ENCODE results near the gene RNF217. TPM values are rescaled to one million over a fixed set of nuclear protein-coding genes. Genes with fewer than 3 reads are reported as not detected.

The RNF217 gene
- total RNA-seq, 1 experiment from 2014 or later, result 12.2 TPM

GRCh38 chr6:124926435-124926834 is 35.8 kb upstream of the RNF217 start (continued):
- TF ChIP-seq MXD4 (CRISPR knock-in tag; IDR thresholded peaks at IDR 0.05; ENCODE audit: borderline replicate concordance), result no peak
- TF ChIP-seq TEAD1 (CRISPR knock-in tag; IDR thresholded peaks at IDR 0.05), result no peak
- TF ChIP-seq, protein P1, sequence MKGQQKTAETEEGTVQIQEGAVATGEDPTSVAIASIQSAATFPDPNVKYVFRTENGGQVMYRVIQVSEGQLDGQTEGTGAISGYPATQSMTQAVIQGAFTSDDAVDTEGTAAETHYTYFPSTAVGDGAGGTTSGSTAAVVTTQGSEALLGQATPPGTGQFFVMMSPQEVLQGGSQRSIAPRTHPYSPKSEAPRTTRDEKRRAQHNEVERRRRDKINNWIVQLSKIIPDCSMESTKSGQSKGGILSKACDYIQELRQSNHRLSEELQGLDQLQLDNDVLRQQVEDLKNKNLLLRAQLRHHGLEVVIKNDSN (CRISPR knock-in tag; IDR thresholded peaks at IDR 0.05), result no peak
- TF ChIP-seq NFE2L1 (CRISPR knock-in tag; IDR thresholded peaks at IDR 0.05), result no peak
- TF ChIP-seq GTF2I (CRISPR knock-in tag; conservative IDR thresholded peaks at IDR 0.05), result no peak
- TF ChIP-seq NR3C1 (CRISPR knock-in tag; conservative IDR thresholded peaks at IDR 0.05; ENCODE audit: low read depth), result no peak
- no peak for TF ChIP-seq IRF2 (CRISPR knock-in tag; IDR thresholded peaks at IDR 0.05; ENCODE audit: borderline replicate concordance, low read depth)
- TF ChIP-seq, protein P2, sequence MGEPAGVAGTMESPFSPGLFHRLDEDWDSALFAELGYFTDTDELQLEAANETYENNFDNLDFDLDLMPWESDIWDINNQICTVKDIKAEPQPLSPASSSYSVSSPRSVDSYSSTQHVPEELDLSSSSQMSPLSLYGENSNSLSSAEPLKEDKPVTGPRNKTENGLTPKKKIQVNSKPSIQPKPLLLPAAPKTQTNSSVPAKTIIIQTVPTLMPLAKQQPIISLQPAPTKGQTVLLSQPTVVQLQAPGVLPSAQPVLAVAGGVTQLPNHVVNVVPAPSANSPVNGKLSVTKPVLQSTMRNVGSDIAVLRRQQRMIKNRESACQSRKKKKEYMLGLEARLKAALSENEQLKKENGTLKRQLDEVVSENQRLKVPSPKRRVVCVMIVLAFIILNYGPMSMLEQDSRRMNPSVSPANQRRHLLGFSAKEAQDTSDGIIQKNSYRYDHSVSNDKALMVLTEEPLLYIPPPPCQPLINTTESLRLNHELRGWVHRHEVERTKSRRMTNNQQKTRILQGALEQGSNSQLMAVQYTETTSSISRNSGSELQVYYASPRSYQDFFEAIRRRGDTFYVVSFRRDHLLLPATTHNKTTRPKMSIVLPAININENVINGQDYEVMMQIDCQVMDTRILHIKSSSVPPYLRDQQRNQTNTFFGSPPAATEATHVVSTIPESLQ (CRISPR knock-in tag; IDR thresholded peaks at IDR 0.05), result no peak

DNA sequence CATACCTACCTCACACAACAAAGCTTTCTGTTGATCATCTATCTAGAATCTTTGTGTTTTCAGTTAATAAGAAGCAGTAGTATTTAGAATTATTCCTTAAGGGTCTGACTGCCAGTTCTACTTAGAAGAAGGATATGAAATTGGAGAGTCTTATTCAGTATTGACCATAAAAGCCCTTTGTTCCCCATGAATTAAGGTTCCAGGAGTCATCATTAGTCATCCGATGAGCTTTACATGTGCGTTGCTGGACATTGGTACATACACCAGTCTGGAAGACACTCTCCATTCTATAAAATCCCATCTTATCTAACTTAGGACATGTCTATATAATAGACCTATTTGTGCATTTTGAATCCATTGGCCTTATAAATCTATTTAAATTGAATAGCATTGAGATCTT is 34.4 kb upstream of the RNF217 start:
- no peaks in the 10 kb centered on the region for H3K4me1 Mint-ChIP-seq
- ChIA-PET POLR2A (no interaction called here), CTCF (no interaction called here)
- no peaks in the 10 kb centered on the region for H3K27me3 Mint-ChIP-seq (ENCODE audit: low read depth)
- no peak for ATAC-seq
- DNase-seq (ENCODE audit: low spot score), result no peak
- TF ChIP-seq MLX (CRISPR knock-in tag; IDR thresholded peaks at IDR 0.05) (no peak), PREB (CRISPR knock-in tag; IDR thresholded peaks at IDR 0.05; ENCODE audit: borderline replicate concordance) (no peak), MYBL2 (CRISPR knock-in tag; IDR thresholded peaks at IDR 0.05) (no peak), SP1 (CRISPR knock-in tag; conservative IDR thresholded peaks at IDR 0.05) (no peak), ESRRA (CRISPR knock-in tag; IDR thresholded peaks at IDR 0.05; ENCODE audit: borderline replicate concordance) (no peak), TCF7 (CRISPR knock-in tag; IDR thresholded peaks at IDR 0.05; ENCODE audit: low read depth) (no peak)
- TF ChIP-seq, protein P3, sequence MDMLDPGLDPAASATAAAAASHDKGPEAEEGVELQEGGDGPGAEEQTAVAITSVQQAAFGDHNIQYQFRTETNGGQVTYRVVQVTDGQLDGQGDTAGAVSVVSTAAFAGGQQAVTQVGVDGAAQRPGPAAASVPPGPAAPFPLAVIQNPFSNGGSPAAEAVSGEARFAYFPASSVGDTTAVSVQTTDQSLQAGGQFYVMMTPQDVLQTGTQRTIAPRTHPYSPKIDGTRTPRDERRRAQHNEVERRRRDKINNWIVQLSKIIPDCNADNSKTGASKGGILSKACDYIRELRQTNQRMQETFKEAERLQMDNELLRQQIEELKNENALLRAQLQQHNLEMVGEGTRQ (CRISPR knock-in tag; IDR thresholded peaks at IDR 0.05), result no peak
- H3K36me3 Mint-ChIP-seq, result no peaks in the 10 kb centered on the region
- no peak overlapping the region for H3K4me3 Mint-ChIP-seq
- H3K27ac Mint-ChIP-seq, result no peak overlapping the region
- H3K9me3 Mint-ChIP-seq, result peaks cover 4% of the 10 kb centered on the region

GRCh38 chr6:124928851-124929250 is 33.4 kb upstream of the RNF217 start:
- DNase-seq (ENCODE audit: low spot score) (no peak), ATAC-seq (no peak)
- Mint-ChIP-seq H3K4me3 (no peak overlapping the region), H3K36me3 (no peaks in the 10 kb centered on the region), H3K4me1 (no peaks in the 10 kb centered on the region), H3K9me3 (no peaks in the 10 kb centered on the region), H3K27me3 (ENCODE audit: low read depth) (no peaks in the 10 kb centered on the region), H3K27ac (no peak overlapping the region)
- POLR2A ChIA-PET, result no interaction called here
- no peak for TF ChIP-seq OVOL2 (CRISPR knock-in tag; IDR thresholded peaks at IDR 0.05; ENCODE audit: borderline replicate concordance)
- TF ChIP-seq, protein P4, sequence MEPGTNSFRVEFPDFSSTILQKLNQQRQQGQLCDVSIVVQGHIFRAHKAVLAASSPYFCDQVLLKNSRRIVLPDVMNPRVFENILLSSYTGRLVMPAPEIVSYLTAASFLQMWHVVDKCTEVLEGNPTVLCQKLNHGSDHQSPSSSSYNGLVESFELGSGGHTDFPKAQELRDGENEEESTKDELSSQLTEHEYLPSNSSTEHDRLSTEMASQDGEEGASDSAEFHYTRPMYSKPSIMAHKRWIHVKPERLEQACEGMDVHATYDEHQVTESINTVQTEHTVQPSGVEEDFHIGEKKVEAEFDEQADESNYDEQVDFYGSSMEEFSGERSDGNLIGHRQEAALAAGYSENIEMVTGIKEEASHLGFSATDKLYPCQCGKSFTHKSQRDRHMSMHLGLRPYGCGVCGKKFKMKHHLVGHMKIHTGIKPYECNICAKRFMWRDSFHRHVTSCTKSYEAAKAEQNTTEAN (CRISPR knock-in tag; IDR thresholded peaks at IDR 0.05), result no peak
- TF ChIP-seq TCF7 (CRISPR knock-in tag; IDR thresholded peaks at IDR 0.05; ENCODE audit: low read depth), result no peak
- no peak for TF ChIP-seq IRF2 (CRISPR knock-in tag; IDR thresholded peaks at IDR 0.05; ENCODE audit: borderline replicate concordance, low read depth)
- no peak for TF ChIP-seq ZNF425 (CRISPR knock-in tag; conservative IDR thresholded peaks at IDR 0.05)
- TF ChIP-seq ZNF232 (CRISPR knock-in tag; IDR thresholded peaks at IDR 0.05), result no peak
- CTCF ChIA-PET, result no interaction called here

Data from WTC11 (cell line).